Nephron progenitor cell (in vitro differentiated cells): ENCODE results near the gene PLCG2.

Experiments used
- DNase-seq: peaks from one replicate; pipeline ENCODE4 v3.0.0; 2021
- H3K27ac Mint-ChIP-seq: 2 replicates; pipeline ENCODE4 v1.8.0; 2021; ENCODE audit warnings: mild to moderate bottlenecking, moderate library complexity, mixed read lengths
- H3K27me3 Mint-ChIP-seq: 2 replicates; pipeline ENCODE4 v1.8.0; 2021; ENCODE audit warnings: mild to moderate bottlenecking, low read depth, mixed read lengths; ENCODE audit not compliant: poor library complexity
- H3K36me3 Mint-ChIP-seq: 2 replicates; pipeline ENCODE4 v1.8.0; 2021; ENCODE audit warnings: low read depth, mixed read lengths
- H3K4me1 Mint-ChIP-seq: 2 replicates; pipeline ENCODE4 v1.8.0; 2021; ENCODE audit warnings: mixed read lengths
- H3K4me3 Mint-ChIP-seq: 2 replicates; pipeline ENCODE4 v1.8.0; 2021; ENCODE audit warnings: mild to moderate bottlenecking, moderate library complexity, mixed read lengths
- H3K9me3 Mint-ChIP-seq: 2 replicates; pipeline ENCODE4 v1.8.0; 2021; ENCODE audit warnings: mild to moderate bottlenecking, moderate library complexity, mixed read lengths
- TF ChIP-seq, protein P1 (sequence below): fragments of 200-600 bp; sonication (generic); IDR thresholded peaks from 2 replicates; pipeline ENCODE4 v1.5.0; 2021; ENCODE audit warnings: antibody characterized with exemption

PLCG2 gene

DNA sequence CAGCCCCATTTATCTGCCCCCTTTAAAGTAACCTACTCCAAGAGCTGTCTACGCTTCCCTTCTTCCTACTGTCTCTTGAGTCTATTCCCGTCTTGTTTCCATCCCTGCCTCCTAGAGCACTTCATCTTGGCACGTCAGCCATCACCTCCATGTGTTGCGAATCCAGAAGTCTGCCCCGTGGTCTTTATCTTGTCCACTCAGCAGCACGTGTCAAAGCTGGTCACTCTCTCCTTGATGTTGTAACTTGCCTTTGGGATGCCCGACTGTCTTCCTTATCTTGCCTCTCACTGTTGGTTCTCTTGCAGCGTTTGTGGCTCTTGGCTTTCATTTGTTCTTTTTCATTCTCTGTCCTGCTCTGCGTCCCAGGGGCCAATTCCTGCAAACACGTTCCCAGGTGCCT lies 99.4 kb downstream of the PLCG2 start:
- peaks cover 17% of the 10 kb centered on the region for H3K4me1 Mint-ChIP-seq
- H3K4me3 Mint-ChIP-seq = no peak overlapping the region
- peaks cover 3% of the 10 kb centered on the region for H3K27me3 Mint-ChIP-seq
- H3K36me3 Mint-ChIP-seq = no peaks in the 10 kb centered on the region
- H3K9me3 Mint-ChIP-seq = no peaks in the 10 kb centered on the region
- H3K27ac Mint-ChIP-seq = no peak overlapping the region
- TF ChIP-seq, protein P1, sequence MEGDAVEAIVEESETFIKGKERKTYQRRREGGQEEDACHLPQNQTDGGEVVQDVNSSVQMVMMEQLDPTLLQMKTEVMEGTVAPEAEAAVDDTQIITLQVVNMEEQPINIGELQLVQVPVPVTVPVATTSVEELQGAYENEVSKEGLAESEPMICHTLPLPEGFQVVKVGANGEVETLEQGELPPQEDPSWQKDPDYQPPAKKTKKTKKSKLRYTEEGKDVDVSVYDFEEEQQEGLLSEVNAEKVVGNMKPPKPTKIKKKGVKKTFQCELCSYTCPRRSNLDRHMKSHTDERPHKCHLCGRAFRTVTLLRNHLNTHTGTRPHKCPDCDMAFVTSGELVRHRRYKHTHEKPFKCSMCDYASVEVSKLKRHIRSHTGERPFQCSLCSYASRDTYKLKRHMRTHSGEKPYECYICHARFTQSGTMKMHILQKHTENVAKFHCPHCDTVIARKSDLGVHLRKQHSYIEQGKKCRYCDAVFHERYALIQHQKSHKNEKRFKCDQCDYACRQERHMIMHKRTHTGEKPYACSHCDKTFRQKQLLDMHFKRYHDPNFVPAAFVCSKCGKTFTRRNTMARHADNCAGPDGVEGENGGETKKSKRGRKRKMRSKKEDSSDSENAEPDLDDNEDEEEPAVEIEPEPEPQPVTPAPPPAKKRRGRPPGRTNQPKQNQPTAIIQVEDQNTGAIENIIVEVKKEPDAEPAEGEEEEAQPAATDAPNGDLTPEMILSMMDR = no peak
- no peak for DNase-seq

DNA sequence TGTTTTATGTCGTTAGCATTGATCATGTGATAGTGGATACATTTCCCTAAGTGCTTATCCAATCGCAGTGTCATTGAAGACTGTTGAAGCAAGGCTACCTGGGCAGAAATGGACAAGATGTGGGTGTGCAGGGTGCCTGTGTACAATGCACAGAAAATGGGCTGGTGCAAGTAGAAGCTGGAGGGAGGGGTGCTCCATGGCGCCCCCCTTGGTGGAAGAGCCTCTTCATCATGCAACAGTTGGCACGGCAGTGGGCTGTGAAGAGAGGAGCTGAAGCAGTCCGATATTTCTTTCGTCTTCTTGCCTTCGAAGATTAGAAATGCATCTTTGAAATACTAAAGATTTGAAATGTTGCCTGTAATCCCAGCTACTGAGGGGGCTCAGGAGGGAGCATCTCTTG lies 100.5 kb downstream of the PLCG2 start:
- no peaks in the 10 kb centered on the region for H3K36me3 Mint-ChIP-seq
- DNase-seq = no peak
- H3K4me1 Mint-ChIP-seq = peaks cover 17% of the 10 kb centered on the region
- TF ChIP-seq, protein P1 = no peak
- no peak overlapping the region for H3K4me3 Mint-ChIP-seq
- H3K27me3 Mint-ChIP-seq = peaks cover 3% of the 10 kb centered on the region
- no peak overlapping the region for H3K27ac Mint-ChIP-seq
- no peaks in the 10 kb centered on the region for H3K9me3 Mint-ChIP-seq

DNA sequence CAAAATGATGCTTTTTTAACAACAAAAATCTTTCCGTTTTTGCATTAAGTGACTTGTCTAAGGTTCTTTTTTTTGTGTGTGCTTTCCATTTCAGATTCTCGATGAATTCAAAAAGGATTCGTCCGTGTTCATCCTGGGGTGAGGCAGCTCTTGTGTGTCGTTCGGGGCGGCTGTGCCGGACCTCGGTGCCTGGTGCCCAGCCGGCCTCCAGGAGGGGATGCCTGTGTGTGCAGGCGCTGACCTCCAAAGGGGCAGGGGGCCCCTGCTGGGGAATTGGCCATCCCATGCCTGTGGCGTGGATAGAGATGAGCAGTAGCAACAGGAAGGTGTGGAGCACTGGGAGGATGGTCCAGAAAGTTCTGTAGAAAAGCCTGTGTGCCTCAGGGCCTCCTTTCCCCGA lies 101.7 kb downstream of the PLCG2 start:
- DNase-seq = no peak
- Mint-ChIP-seq H3K27ac (no peak overlapping the region), H3K36me3 (peaks cover 6% of the 10 kb centered on the region), H3K9me3 (peaks cover 7% of the 10 kb centered on the region), H3K27me3 (peaks cover 5% of the 10 kb centered on the region), H3K4me1 (peaks cover 10% of the 10 kb centered on the region), H3K4me3 (no peak overlapping the region)
- TF ChIP-seq, protein P1 = no peak

DNA sequence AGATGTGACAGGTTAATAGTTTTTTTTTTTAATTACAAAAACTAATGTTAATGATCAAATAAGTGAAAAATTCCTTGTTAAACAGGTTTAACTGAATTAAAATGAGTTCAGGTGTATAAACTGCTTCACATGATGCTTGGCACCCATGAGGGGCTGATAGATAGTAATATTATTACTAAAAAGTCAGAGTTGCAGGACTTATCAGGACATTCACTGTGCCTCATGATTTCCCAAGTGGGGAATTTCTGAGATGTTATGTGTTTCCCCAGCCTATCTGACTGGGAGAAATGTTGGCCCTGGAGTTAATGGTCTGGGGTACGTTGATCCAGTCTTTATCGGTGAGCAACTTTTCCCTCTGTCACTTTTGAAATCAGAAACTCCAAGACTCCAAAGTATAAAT lies 102.1 kb downstream of the PLCG2 start:
- Mint-ChIP-seq H3K9me3 (peaks cover 7% of the 10 kb centered on the region), H3K36me3 (peaks cover 6% of the 10 kb centered on the region), H3K4me1 (peaks cover 6% of the 10 kb centered on the region), H3K4me3 (no peak overlapping the region), H3K27ac (no peak overlapping the region), H3K27me3 (peaks cover 7% of the 10 kb centered on the region)
- DNase-seq = no peak
- TF ChIP-seq, protein P1 = no peak

DNA sequence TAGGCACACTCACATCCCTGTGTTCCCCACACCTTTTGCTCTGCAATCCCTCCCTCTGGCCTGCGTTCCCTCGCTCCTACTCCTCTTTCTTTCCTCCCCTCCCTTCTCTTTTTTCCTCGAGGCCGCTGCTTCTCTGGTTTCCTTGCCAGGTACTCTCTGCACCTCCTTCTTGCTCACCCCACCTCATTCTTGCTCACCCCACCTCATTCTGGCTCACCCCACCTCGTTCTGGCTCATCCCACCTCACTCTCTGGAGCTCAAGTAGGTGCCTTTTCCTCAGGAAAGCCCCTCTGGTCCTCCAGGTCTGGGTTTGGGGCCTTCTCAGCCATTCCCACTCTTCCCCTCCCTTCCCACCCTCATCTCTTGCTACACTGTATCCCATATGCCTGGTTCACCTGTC lies 103.5 kb downstream of the PLCG2 start:
- Mint-ChIP-seq H3K27me3 (peaks cover 7% of the 10 kb centered on the region), H3K9me3 (peaks cover 7% of the 10 kb centered on the region), H3K36me3 (peaks cover 6% of the 10 kb centered on the region), H3K4me1 (no peaks in the 10 kb centered on the region), H3K4me3 (no peak overlapping the region), H3K27ac (no peak overlapping the region)
- TF ChIP-seq, protein P1 = no peak
- DNase-seq = no peak

DNA sequence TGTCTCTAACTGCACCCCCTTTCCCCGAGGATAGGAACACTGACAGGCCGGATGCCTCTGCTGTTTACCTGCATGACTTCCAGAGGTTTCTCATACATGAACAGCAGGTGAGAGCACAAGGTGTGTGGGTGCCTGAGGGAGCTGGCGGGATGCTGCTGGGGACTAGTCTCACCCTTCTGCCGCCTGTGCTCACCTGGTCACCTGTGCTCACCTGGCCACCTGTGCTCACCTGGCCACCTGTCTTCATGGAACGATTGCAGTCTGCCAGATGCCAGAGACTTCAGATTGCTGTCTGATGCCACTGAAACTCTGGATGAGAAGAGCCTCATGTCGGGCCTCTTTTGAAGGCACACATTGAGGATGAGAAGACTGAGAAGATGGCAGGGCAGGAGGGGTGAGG lies 104.1 kb downstream of the PLCG2 start:
- Mint-ChIP-seq H3K4me3 (no peak overlapping the region), H3K27ac (no peak overlapping the region), H3K27me3 (peaks cover 7% of the 10 kb centered on the region), H3K36me3 (peaks cover 6% of the 10 kb centered on the region), H3K4me1 (no peaks in the 10 kb centered on the region), H3K9me3 (peaks cover 7% of the 10 kb centered on the region)
- TF ChIP-seq, protein P1 = no peak
- no peak for DNase-seq
